HCT116 (cell line): ENCODE measurements around the gene DIP2A. TPM values are rescaled to one million over a fixed set of nuclear protein-coding genes. Genes with fewer than 3 reads are reported as not detected.
"Not testable (repeated sequence)": the region's sequence is repeated elsewhere in the genome, so short reads cannot be mapped to it uniquely, and the experiment has no call there.

Experiments used
- ATAC-seq: fragments of 200-7000 bp; cut with Tn5 transposase; 2 replicates; pipeline ENCODE4 v1.9.1; 2020; ENCODE audit warnings: mild to moderate bottlenecking, moderate library complexity
- BruUV-seq: library from RNA; stranded (reverse); fragments of 400-500 nt; replicated peaks from 2 replicates; lab custom pipeline; 2021; lab: Mats Ljungman, UMichigan
- CTCF ChIA-PET: fragments of 300-600 bp; sonication (Branson Sonifier 250); formaldehyde crosslinking; loops from one replicate; lab custom pipeline; 2021; ENCODE audit warnings: antibody characterized with exemption; lab: Charles Lee
- POLR2A ChIA-PET: fragments of 300-600, 350-600 bp; sonication (Branson Sonifier 250); formaldehyde crosslinking; loops from one replicate; lab custom pipeline; 2021; ENCODE audit warnings: antibody characterized with exemption; lab: Charles Lee
- RAD21 ChIA-PET, 2 experiments: fragments of 300-600 bp; sonication (Branson Sonifier 250); formaldehyde crosslinking; loops; one replicate each; lab custom pipeline; 2023; ENCODE audit warnings: low total read pairs in 2 of 2; ENCODE audit not compliant: uncharacterized antibody in 2 of 2, unreplicated experiment in 2 of 2, low non-redundant PET in 1 of 2; lab: Charles Lee
- DNase-seq: peaks from one replicate; pipeline ENCODE4 v3.0.0-alpha.2; 2010; ENCODE audit warnings: low read depth, low spot score
- H2AFZ ChIP-seq: fragments of 200-600 bp; shearing (Covaris generic), sonication (generic); 2 replicates; pipeline ENCODE4 v1.6.1; 2017; ENCODE audit warnings: low read depth, mixed run types, mixed read lengths, antibody characterized with exemption, low read length; ENCODE audit not compliant: poor library complexity, severe bottlenecking
- H3K27ac ChIP-seq: 2 replicates; pipeline ENCODE4 v1.5.1; 2012; ENCODE audit warnings: low read depth, low read length
- H3K27me3 ChIP-seq: fragments of 200-600 bp; sonication (generic); 2 replicates; pipeline ENCODE4 v1.6.1; 2016; ENCODE audit warnings: mixed run types, low read length, mixed read lengths; ENCODE audit not compliant: insufficient read depth
- H3K36me3 ChIP-seq, 2 experiments: fragments of 200-500 bp in 1 of 2; fragments of 200-600 bp in 1 of 2; sonication (Bioruptor generic) in 1 of 2; sonication (generic) in 1 of 2; 2 replicates each; pipeline versions ENCODE4 v1.5.1 to v1.6.1; 2014 to 2016; ENCODE audit warnings: low read length in 2 of 2, inconsistent platforms in 1 of 2, mixed read lengths in 1 of 2, mixed run types in 1 of 2; ENCODE audit not compliant: insufficient read depth in 2 of 2, control insufficient read depth in 1 of 2
- H3K4me1 ChIP-seq, 2 experiments: fragments of 200-600 bp in 1 of 2; sonication (generic) in 1 of 2; 2 replicates each; pipeline versions ENCODE4 v1.5.1 to v1.6.1; 2012 to 2017; ENCODE audit warnings: low read length in 2 of 2, inconsistent platforms in 1 of 2, mild to moderate bottlenecking in 1 of 2, mixed read lengths in 1 of 2, mixed run types in 1 of 2, moderate library complexity in 1 of 2; ENCODE audit not compliant: insufficient read depth in 2 of 2, control insufficient read depth in 1 of 2
- H3K4me2 ChIP-seq: fragments of 200-600 bp; sonication (generic); 2 replicates; pipeline ENCODE4 v1.6.1; 2017; ENCODE audit warnings: mixed run types, low read length, mixed read lengths
- H3K4me3 ChIP-seq, 2 experiments: fragments of 200-600 bp in 1 of 2; sonication (generic) in 1 of 2; replicated peaks in 1 of 2; 2 replicates each; pipeline ENCODE4 v1.5.1; 2011 to 2016; ENCODE audit warnings: low read length in 2 of 2, control low read depth in 1 of 2, low read depth in 1 of 2, mild to moderate bottlenecking in 1 of 2, mixed read lengths in 1 of 2, mixed run types in 1 of 2
- H3K79me2 ChIP-seq: fragments of 200-600 bp; sonication (generic); 2 replicates; pipeline ENCODE4 v1.6.1; 2017; ENCODE audit warnings: mild to moderate bottlenecking, mixed run types, low read length, moderate library complexity, mixed read lengths; ENCODE audit not compliant: insufficient read depth
- H3K9ac ChIP-seq: fragments of 200-600 bp; sonication (generic); 2 replicates; pipeline ENCODE4 v1.6.1; 2016; ENCODE audit warnings: low read length, mixed read lengths
- H3K9me2 ChIP-seq: fragments of 200-600 bp; sonication (generic), shearing (Covaris generic); 2 replicates; pipeline ENCODE4 v1.6.1; 2017; ENCODE audit warnings: mixed run types, mild to moderate bottlenecking, moderate library complexity; ENCODE audit not compliant: insufficient read depth
- H3K9me3 ChIP-seq, 2 experiments: fragments of 200-500 bp in 1 of 2; fragments of 200-600 bp in 1 of 2; sonication (Bioruptor generic) in 1 of 2; sonication (generic) in 1 of 2; 2 replicates each; pipeline ENCODE4 v1.6.1; 2014 to 2017; ENCODE audit warnings: low read length in 2 of 2, mixed read lengths in 2 of 2, inconsistent platforms in 1 of 2, low read depth in 1 of 2, mild to moderate bottlenecking in 1 of 2, mixed run types in 1 of 2, moderate library complexity in 1 of 2; ENCODE audit not compliant: control insufficient read depth in 1 of 2, insufficient read depth in 1 of 2
- H4K20me1 ChIP-seq: fragments of 200-600 bp; sonication (generic), shearing (Covaris generic); 2 replicates; pipeline ENCODE4 v1.6.1; 2017; ENCODE audit warnings: mixed run types, mild to moderate bottlenecking, moderate library complexity; ENCODE audit not compliant: insufficient read depth
- CBX3 ChIP-seq: IDR thresholded peaks from 2 replicates; pipeline ENCODE4 v1.6.1; 2012; ENCODE audit warnings: low read depth
- EGR1 ChIP-seq: IDR thresholded peaks from 2 replicates; pipeline ENCODE4 v1.6.1; 2012; ENCODE audit warnings: low read depth
- ELF1 ChIP-seq: IDR thresholded peaks from 2 replicates; pipeline ENCODE4 v1.6.1; 2012; ENCODE audit warnings: low read depth, borderline replicate concordance
- ZNF274 ChIP-seq: fragments of 200-500 bp; sonication (Bioruptor generic); IDR thresholded peaks from 2 replicates; pipeline ENCODE4 v1.6.1; 2014; ENCODE audit warnings: mild to moderate bottlenecking, low read depth, low read length, inconsistent platforms
- intact Hi-C: fragments of 100-400 bp; cut with micrococcal nuclease; formaldehyde crosslinking; loops from 2 replicates; pipeline ENCODE4 v1.10.0; 2022
- total RNA-seq: library from RNA; stranded (reverse); gene quantifications from one replicate; pipeline ENCODE4 v1.2.1, GENCODE V29; 2021; ENCODE audit not compliant: unreplicated experiment
- TF ChIP-seq, protein P1 (sequence below), 3 experiments: fragments of 200-600 bp in 1 of 3; sonication (generic) in 1 of 3; IDR thresholded peaks in 2 of 3; conservative IDR thresholded peaks in 1 of 3; 2 replicates each; pipeline ENCODE4 v1.5.1; 2012 to 2017; ENCODE audit warnings: low read depth in 2 of 3, low read length in 2 of 3, antibody characterized with exemption in 1 of 3, borderline replicate concordance in 1 of 3, control low read depth in 1 of 3, mild to moderate bottlenecking in 1 of 3, mixed read lengths in 1 of 3, mixed run types in 1 of 3, moderate library complexity in 1 of 3; ENCODE audit not compliant: insufficient read depth in 1 of 3

The DIP2A gene
- total RNA-seq, 1 experiment from 2014 or later = 39.9 TPM

DNA sequence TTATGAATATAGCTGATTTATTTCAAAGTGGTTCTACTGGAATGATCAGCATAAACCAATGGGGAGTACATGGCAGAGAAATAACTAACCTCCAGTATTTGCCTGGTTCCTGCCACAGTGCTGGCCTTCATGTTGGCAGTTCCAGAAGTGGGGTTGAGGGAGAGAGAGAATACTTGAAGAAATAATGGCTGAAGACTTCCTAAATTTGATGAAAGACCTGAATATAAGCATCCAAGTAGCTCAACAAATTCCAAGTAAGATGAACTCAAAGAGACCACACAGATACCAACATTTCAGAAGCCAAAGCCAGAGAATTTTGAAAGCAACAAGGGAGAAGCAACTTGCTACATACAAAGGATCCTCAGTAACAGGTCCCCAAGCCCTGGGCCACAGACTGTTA is 111.9 kb downstream of the DIP2A start:
- H3K4me3 ChIP-seq = no peak overlapping the region
- no peaks in the 10 kb centered on the region for H4K20me1 ChIP-seq
- no peak for TF ChIP-seq EGR1
- TF ChIP-seq, all 23 proteins: peak for 0
- no peak overlapping the region for H3K9ac ChIP-seq
- no peak for DNase-seq
- no peaks in the 10 kb centered on the region for H3K79me2 ChIP-seq
- H3K9me3 ChIP-seq = peaks cover 0 to 3% of the 10 kb centered on the region in 2 experiments; a peak in 1 of 4 replicates
- no peaks in the 10 kb centered on the region for H3K9me2 ChIP-seq
- CTCF ChIA-PET = no interaction called here
- H2AFZ ChIP-seq = no peak overlapping the region
- H3K4me1 ChIP-seq = no peaks in the 10 kb centered on the region
- RAD21 ChIA-PET = no interaction called here
- POLR2A ChIA-PET = no interaction called here
- no peaks in the 10 kb centered on the region for H3K27me3 ChIP-seq
- intact Hi-C loops = no loop called here
- peaks cover 11 to 29% of the 10 kb centered on the region in 2 experiments; a peak in 3 of 4 replicates for H3K36me3 ChIP-seq
- H3K4me2 ChIP-seq = no peak overlapping the region
- ATAC-seq = no peak
- BruUV-seq = no TSS peak
- no peak overlapping the region for H3K27ac ChIP-seq

DNA sequence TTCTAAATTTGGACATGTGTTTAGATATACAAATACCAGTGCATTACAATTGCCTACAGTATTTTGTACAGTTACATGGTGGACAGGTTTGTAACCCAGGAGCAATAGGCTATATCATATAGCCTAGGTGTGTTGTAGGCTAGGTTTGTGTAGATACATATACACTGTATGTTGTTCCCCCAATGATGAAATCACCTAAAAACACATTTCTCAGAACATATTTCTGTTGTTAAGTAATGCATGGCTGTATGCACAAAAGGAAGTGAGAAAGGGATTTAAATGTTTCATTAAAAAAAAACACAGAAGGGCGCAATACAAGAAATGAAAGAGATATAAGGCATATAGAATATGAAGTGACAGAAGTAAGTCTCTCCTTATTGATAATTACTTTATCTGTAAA is 114.2 kb downstream of the DIP2A start:
- DNase-seq = no peak
- Histone ChIP-seq H2AFZ (no peak overlapping the region), H3K4me2 (no peak overlapping the region), H3K27ac (no peak overlapping the region), H3K9me2 (no peaks in the 10 kb centered on the region), H3K9me3 (peaks cover 0 to 3% of the 10 kb centered on the region in 2 experiments; a peak in 1 of 4 replicates), H3K9ac (no peak overlapping the region), H3K79me2 (no peaks in the 10 kb centered on the region), H3K36me3 (peaks cover 3 to 23% of the 10 kb centered on the region in 2 experiments; a peak in 3 of 4 replicates), H4K20me1 (no peaks in the 10 kb centered on the region), H3K4me1 (no peaks in the 10 kb centered on the region), H3K27me3 (no peaks in the 10 kb centered on the region), H3K4me3 (no peak overlapping the region)
- TF ChIP-seq CBX3 (no peak), ZNF274 (no peak), EGR1 (no peak), ELF1 (no peak)
- TF ChIP-seq, protein P1, sequence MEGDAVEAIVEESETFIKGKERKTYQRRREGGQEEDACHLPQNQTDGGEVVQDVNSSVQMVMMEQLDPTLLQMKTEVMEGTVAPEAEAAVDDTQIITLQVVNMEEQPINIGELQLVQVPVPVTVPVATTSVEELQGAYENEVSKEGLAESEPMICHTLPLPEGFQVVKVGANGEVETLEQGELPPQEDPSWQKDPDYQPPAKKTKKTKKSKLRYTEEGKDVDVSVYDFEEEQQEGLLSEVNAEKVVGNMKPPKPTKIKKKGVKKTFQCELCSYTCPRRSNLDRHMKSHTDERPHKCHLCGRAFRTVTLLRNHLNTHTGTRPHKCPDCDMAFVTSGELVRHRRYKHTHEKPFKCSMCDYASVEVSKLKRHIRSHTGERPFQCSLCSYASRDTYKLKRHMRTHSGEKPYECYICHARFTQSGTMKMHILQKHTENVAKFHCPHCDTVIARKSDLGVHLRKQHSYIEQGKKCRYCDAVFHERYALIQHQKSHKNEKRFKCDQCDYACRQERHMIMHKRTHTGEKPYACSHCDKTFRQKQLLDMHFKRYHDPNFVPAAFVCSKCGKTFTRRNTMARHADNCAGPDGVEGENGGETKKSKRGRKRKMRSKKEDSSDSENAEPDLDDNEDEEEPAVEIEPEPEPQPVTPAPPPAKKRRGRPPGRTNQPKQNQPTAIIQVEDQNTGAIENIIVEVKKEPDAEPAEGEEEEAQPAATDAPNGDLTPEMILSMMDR (IDR thresholded peaks at IDR 0.05 in 2 of 3, conservative IDR thresholded peaks at IDR 0.05 in 1 of 3; ENCODE audit: borderline replicate concordance in 1 of 3, insufficient read depth in 1 of 3, low read depth in 2 of 3, low read length in 2 of 3) = no peak
- BruUV-seq = no TSS peak
- intact Hi-C loops = no loop called here
- ATAC-seq = no peak
- ChIA-PET POLR2A (no interaction called here), RAD21 (no interaction called here), CTCF (no interaction called here)

DNA sequence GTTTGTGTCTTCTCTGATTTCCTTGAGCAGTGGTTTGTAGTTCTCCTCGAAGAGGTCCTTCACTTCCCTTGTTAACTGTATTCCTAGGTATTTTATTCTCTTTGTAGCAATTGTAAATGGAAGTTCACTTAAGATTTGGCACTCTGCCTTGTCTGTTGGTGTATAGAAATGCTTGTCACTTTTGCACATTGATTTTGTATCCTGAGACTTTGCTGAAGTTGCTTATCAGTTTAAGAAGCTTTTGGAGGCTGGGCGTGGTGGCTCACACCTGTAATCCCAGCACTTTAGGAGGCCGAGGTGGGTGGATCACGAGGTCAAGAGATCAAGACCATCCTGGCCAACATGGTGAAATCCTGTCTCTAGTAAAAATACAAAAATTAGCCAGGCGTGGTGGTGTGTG is 119.1 kb downstream of the DIP2A start:
- H3K79me2 ChIP-seq, H3K4me3 ChIP-seq, H3K9me2 ChIP-seq, RAD21 ChIA-PET, CTCF ChIA-PET, H3K4me1 ChIP-seq, H3K9me3 ChIP-seq, H3K27ac ChIP-seq, H4K20me1 ChIP-seq, DNase-seq, H2AFZ ChIP-seq, H3K27me3 ChIP-seq, H3K9ac ChIP-seq, H3K4me2 ChIP-seq, H3K36me3 ChIP-seq, ATAC-seq, intact Hi-C loops, BruUV-seq, POLR2A ChIA-PET: not testable (repeated sequence)

DNA sequence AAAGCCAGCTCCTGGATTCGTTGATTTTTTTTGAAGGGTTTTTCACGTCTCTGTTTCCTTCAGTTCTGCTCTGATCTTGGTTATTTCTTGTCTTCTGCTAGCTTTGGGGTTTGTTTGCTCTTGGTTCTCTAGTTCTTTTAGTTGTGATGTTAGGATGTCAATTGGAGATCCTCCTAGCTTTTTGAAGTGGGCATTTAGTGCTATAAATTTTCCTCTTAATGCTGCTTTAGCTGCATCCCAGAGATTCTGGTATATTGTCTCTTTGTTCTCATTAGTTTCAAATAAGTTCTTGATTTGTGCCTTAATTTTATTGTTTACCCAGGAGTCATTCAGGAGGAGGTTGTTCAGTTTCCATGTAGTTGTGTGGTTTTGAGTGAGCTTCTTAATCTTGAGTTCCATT is 120.7 kb downstream of the DIP2A start:
- POLR2A ChIA-PET, BruUV-seq, RAD21 ChIA-PET, DNase-seq, H3K36me3 ChIP-seq, H3K27me3 ChIP-seq, H3K4me3 ChIP-seq, H3K4me2 ChIP-seq, H3K4me1 ChIP-seq, H3K9me2 ChIP-seq, H4K20me1 ChIP-seq, H3K79me2 ChIP-seq, H3K9me3 ChIP-seq, intact Hi-C loops, ATAC-seq, H3K9ac ChIP-seq, CTCF ChIA-PET, H3K27ac ChIP-seq, H2AFZ ChIP-seq: not testable (repeated sequence)
